Adrenal gland (tissue), 5 donors: ENCODE data around the gene CMIP.

Experiments
- CTCF ChIP-seq, 6 experiments: fragments of 450-650 bp in 4 of 6; fragments of 200-600 bp in 2 of 6; sonication (generic) in 1 of 6; IDR thresholded peaks; 1 replicate in 5 of 6; 2 replicates in 1 of 6; pipeline versions ENCODE4 v1.5.1 to v1.8.0; 2016 to 2021; ENCODE audit warnings: antibody characterized with exemption in 6 of 6, mild to moderate bottlenecking in 2 of 6, moderate library complexity in 1 of 6
- POLR2A ChIP-seq, 2 donors: fragments of 450-650 bp; IDR thresholded peaks; one replicate each; pipeline ENCODE4 v1.6.1; 2017; ENCODE audit warnings: antibody characterized with exemption in 2 of 2, mild to moderate bottlenecking in 2 of 2, moderate library complexity in 1 of 2
- donor health status: DM: no; HTN: no; CAD: no.

- TF ChIP-seq CTCF (IDR thresholded peaks at IDR 0.05) (no peak), POLR2A (IDR thresholded peaks at IDR 0.05) (no peak)
These were observed 231.1 kb downstream of the CMIP start for GRCh38 chr16:81675662-81676061.
